ENCODE results near the gene SSTR3. TPM values are rescaled to one million over a fixed set of nuclear protein-coding genes. Genes with fewer than 3 reads are reported as not detected.
"Not testable (repeated sequence)": the region's sequence is repeated elsewhere in the genome, so short reads cannot be mapped to it uniquely, and the experiment has no call there.

Gene SSTR3
- total RNA-seq, 1 donor = not detected

GRCh38 chr22:37172266-37173245 lies 39.7 kb downstream of the SSTR3 start:
- no peak for DNase-seq (ENCODE audit: low read depth)
- no peak for TF ChIP-seq CTCF (IDR thresholded peaks at IDR 0.05; ENCODE audit: insufficient read depth, low read depth, low read length)
- no peak overlapping the region for H3K4me3 ChIP-seq (ENCODE audit: low read depth, low read length)

- H3K4me3 ChIP-seq (ENCODE audit: low read depth, low read length) = no peak overlapping the region
- TF ChIP-seq CTCF (IDR thresholded peaks at IDR 0.05; ENCODE audit: insufficient read depth, low read depth, low read length) = no peak
- no peak for DNase-seq (ENCODE audit: low read depth)
Measured at GRCh38 chr22:37171662-37172061, 40.6 kb downstream of the SSTR3 start.

- DNase-seq (ENCODE audit: low read depth) = peak; percentile 80
- H3K4me3 ChIP-seq (ENCODE audit: low read depth, low read length) = not testable (repeated sequence)
Measured at GRCh38 chr22:37170689-37171405, 41.4 kb downstream of the SSTR3 start.

- no peak for TF ChIP-seq CTCF (IDR thresholded peaks at IDR 0.05; ENCODE audit: insufficient read depth, low read depth, low read length)
- no peak overlapping the region for H3K4me3 ChIP-seq (ENCODE audit: low read depth, low read length)
- no peak for DNase-seq (ENCODE audit: low read depth)
Measured at GRCh38 chr22:37169947-37170688, 42.2 kb downstream of the SSTR3 start.

- no peak overlapping the region for H3K4me3 ChIP-seq (ENCODE audit: low read depth, low read length)
- no peak for TF ChIP-seq CTCF (IDR thresholded peaks at IDR 0.05; ENCODE audit: insufficient read depth, low read depth, low read length)
- no peak for DNase-seq (ENCODE audit: low read depth)
Measured at GRCh38 chr22:37169406-37169805, 42.9 kb downstream of the SSTR3 start.

GRCh38 chr22:37167981-37168647 lies 44.2 kb downstream of the SSTR3 start:
- DNase-seq (ENCODE audit: low read depth) = no peak
- no peak overlapping the region for H3K4me3 ChIP-seq (ENCODE audit: low read depth, low read length)
- no peak for TF ChIP-seq CTCF (IDR thresholded peaks at IDR 0.05; ENCODE audit: insufficient read depth, low read depth, low read length)

All from fibroblast of villous mesenchyme (primary cell).